ENCODE data around the gene EVL.

DNA sequence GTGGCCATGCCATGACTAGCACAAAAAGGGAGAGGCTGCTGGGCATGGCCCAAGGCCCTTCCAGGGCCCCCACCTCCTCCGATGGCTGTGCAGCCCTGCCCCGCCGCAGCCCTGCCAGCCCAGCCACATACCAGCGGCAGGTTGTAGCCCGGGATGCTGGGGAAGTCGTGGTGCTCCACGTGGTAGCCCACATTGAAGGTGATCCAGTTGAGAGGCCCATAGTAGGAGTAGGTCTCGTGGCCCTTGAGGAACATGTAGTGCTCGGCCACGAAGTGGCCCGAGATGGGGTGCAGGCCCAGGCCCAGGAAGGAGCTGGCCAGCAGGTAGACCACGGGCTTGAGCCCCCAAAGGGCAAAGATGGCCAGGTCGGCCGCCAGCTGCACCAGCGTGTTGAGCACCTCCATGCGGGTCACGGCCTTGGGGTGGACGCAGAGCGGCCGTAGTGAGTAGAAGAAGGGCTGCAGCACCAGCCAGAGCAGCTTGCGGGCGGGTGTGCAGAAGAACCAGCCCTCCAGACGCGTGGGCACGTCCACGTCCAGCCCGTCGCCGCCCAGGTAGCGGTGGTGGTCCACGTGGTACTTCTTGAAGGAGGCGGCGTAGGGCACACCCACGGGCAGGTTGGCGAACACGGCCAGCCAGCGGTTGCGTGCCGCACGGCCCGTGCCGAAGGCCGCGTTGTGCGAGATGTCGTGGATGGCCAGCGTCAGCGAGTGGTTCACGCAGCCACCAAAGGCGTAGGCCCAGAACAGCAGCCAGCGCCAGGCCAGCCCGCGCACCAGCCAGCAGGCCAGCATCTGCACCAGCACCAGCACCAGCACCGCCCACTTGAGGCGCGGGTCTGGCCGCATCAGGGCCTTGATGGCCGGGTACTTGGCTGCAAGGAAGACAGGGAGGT, 83.9 kb downstream of the EVL start:
- TF ChIP-seq, protein P1, sequence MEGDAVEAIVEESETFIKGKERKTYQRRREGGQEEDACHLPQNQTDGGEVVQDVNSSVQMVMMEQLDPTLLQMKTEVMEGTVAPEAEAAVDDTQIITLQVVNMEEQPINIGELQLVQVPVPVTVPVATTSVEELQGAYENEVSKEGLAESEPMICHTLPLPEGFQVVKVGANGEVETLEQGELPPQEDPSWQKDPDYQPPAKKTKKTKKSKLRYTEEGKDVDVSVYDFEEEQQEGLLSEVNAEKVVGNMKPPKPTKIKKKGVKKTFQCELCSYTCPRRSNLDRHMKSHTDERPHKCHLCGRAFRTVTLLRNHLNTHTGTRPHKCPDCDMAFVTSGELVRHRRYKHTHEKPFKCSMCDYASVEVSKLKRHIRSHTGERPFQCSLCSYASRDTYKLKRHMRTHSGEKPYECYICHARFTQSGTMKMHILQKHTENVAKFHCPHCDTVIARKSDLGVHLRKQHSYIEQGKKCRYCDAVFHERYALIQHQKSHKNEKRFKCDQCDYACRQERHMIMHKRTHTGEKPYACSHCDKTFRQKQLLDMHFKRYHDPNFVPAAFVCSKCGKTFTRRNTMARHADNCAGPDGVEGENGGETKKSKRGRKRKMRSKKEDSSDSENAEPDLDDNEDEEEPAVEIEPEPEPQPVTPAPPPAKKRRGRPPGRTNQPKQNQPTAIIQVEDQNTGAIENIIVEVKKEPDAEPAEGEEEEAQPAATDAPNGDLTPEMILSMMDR (IDR thresholded peaks at IDR 0.05), result no peak
- TF ChIP-seq POLR2A (IDR thresholded peaks at IDR 0.05), result no peak
